HepG2 (cell line): Measurements from ENCODE around the gene ADCY7. TPM values are rescaled to one million over a fixed set of nuclear protein-coding genes. Genes with fewer than 3 reads are reported as not detected.

Source experiments
- ATAC-seq: fragments of 200-7000 bp; cut with Tn5 transposase; 3 replicates; pipeline ENCODE4 v1.9.1; 2020; ENCODE audit warnings: mild to moderate bottlenecking, moderate library complexity
- BruUV-seq: library from RNA; stranded (reverse); fragments of 400-500 nt; replicated peaks from 2 replicates; lab custom pipeline; 2021; lab: Mats Ljungman, UMichigan
- CTCF ChIA-PET: fragments of 300-600 bp; formaldehyde crosslinking; extraction: SDS; loops from one replicate; lab custom pipeline; 2021; ENCODE audit warnings: low total read pairs, inconsistent platforms, low intra/inter-chr PET ratio; lab: Yijun Ruan, JAX
- POLR2A ChIA-PET: fragments of 350-600 bp; sonication (Branson Sonifier 250); formaldehyde crosslinking; loops from one replicate; lab custom pipeline; 2020; ENCODE audit warnings: antibody characterized with exemption, inconsistent platforms; lab: Yijun Ruan, JAX
- DNase-seq: peaks from one replicate; pipeline ENCODE4 v3.0.0-alpha.2; 2015; ENCODE audit warnings: low spot score
- FAIRE-seq: peaks from 3 replicates; lab custom pipeline; 2011; peaks lifted over from hg19 to GRCh38; lab: Jason Lieb, UNC
- H2AFZ ChIP-seq: one replicate; pipeline ENCODE4 v1.6.1; 2011; ENCODE audit warnings: low read length, inconsistent platforms
- H3K27ac ChIP-seq: fragments of 300-600 bp; 3 replicates; pipeline ENCODE4 v1.8.0; 2011; ENCODE audit warnings: mixed run types, mild to moderate bottlenecking, mixed read lengths, low read length, inconsistent platforms; ENCODE audit not compliant: insufficient read depth; ENCODE audit errors: extremely low read length
- H3K27me3 ChIP-seq, 2 experiments: fragments of 200-600 bp in 1 of 2; 2 replicates in 1 of 2; 3 replicates in 1 of 2; pipeline versions ENCODE4 v1.6.0 to v1.8.0; 2011; ENCODE audit warnings: low read length in 2 of 2, mild to moderate bottlenecking in 2 of 2, moderate library complexity in 2 of 2, inconsistent platforms in 1 of 2; ENCODE audit not compliant: insufficient read depth in 2 of 2, control insufficient read depth in 1 of 2
- H3K36me3 ChIP-seq, 2 experiments: fragments of 200-600 bp in 1 of 2; replicated peaks in 1 of 2; 2 replicates in 1 of 2; 3 replicates in 1 of 2; pipeline versions ENCODE4 v1.5.1 to v1.8.0; 2011; ENCODE audit warnings: low read length in 2 of 2, inconsistent platforms in 1 of 2; ENCODE audit not compliant: insufficient read depth in 2 of 2, control insufficient read depth in 1 of 2
- H3K4me1 ChIP-seq: 2 replicates; pipeline ENCODE4 v1.5.1; 2012; ENCODE audit warnings: low read length, inconsistent platforms; ENCODE audit not compliant: insufficient read depth
- H3K4me2 ChIP-seq: 2 replicates; pipeline ENCODE4 v1.6.0; 2011; ENCODE audit warnings: low read depth, low read length, inconsistent platforms
- H3K4me3 ChIP-seq, 3 experiments: fragments of 200-600 bp in 1 of 3; sonication (generic), shearing (Covaris generic) in 1 of 3; replicated peaks in 1 of 3; 2 replicates each; pipeline ENCODE4 v1.5.1; 2011 to 2016; ENCODE audit warnings: low read length in 3 of 3, inconsistent platforms in 2 of 3, low read depth in 2 of 3, mild to moderate bottlenecking in 2 of 3, control low read depth in 1 of 3, mixed read lengths in 1 of 3; ENCODE audit not compliant: insufficient read depth in 1 of 3
- H3K79me2 ChIP-seq: one replicate; pipeline ENCODE4 v1.6.1; 2011; ENCODE audit warnings: low read length, inconsistent platforms; ENCODE audit not compliant: insufficient read depth
- H3K9ac ChIP-seq: 2 replicates; pipeline ENCODE4 v1.6.0; 2011; ENCODE audit warnings: mild to moderate bottlenecking, low read depth, low read length, inconsistent platforms; ENCODE audit not compliant: insufficient read depth
- H3K9me3 ChIP-seq: 2 replicates; pipeline ENCODE4 v1.5.1; 2012; ENCODE audit warnings: mild to moderate bottlenecking, low read length
- H4K20me1 ChIP-seq: 2 replicates; pipeline ENCODE4 v1.6.0; 2011; ENCODE audit warnings: inconsistent platforms, mild to moderate bottlenecking, low read length, moderate library complexity; ENCODE audit not compliant: insufficient read depth
- GABPA ChIP-seq, 2 experiments: IDR thresholded peaks; 2 replicates each; pipeline ENCODE4 v1.6.1; 2011 to 2016; ENCODE audit warnings: low read depth in 2 of 2, low read length in 1 of 2, missing biosample characterization in 1 of 2, missing genetic modification characterization in 1 of 2
- HNF1A ChIP-seq, 2 experiments: sonication (generic) in 1 of 2; formaldehyde crosslinking in 1 of 2; IDR thresholded peaks; 2 replicates each; pipeline versions ENCODE4 v1.4.0 to v1.6.1; 2016 to 2020; ENCODE audit warnings: borderline replicate concordance in 1 of 2, low read depth in 1 of 2, mild to moderate bottlenecking in 1 of 2, missing genetic modification reagents in 1 of 2
- HNF4A ChIP-seq: sonication (generic); formaldehyde crosslinking; IDR thresholded peaks from 2 replicates; pipeline ENCODE4 v1.4.0; 2020; ENCODE audit warnings: missing genetic modification reagents
- SIX4 ChIP-seq: sonication (generic); formaldehyde crosslinking; IDR thresholded peaks from 2 replicates; pipeline ENCODE4 v1.4.0; 2020; ENCODE audit warnings: missing genetic modification reagents
- ZBTB10 ChIP-seq: sonication (generic); formaldehyde crosslinking; IDR thresholded peaks from 2 replicates; pipeline ENCODE4 v1.4.0; 2020; ENCODE audit warnings: missing genetic modification reagents, borderline replicate concordance
- ZNF431 ChIP-seq: sonication (generic); formaldehyde crosslinking; IDR thresholded peaks from 2 replicates; pipeline ENCODE4 v1.9.0; 2022; ENCODE audit warnings: missing genetic modification reagents, low read depth, mild to moderate bottlenecking, borderline replicate concordance
- ZNF768 ChIP-seq: sonication (generic); formaldehyde crosslinking; IDR thresholded peaks from 2 replicates; pipeline ENCODE4 v1.4.0; 2020; ENCODE audit warnings: missing genetic modification reagents
- ZNF792 ChIP-seq: IDR thresholded peaks from 2 replicates; pipeline ENCODE4 v1.6.1; 2016
- ZNF879 ChIP-seq: sonication (generic); formaldehyde crosslinking; IDR thresholded peaks from 2 replicates; pipeline ENCODE4 v1.8.1; 2023; ENCODE audit warnings: missing genetic modification reagents
- ZSCAN21 ChIP-seq: sonication (generic); formaldehyde crosslinking; IDR thresholded peaks from 2 replicates; pipeline ENCODE4 v1.8.0; 2022; ENCODE audit warnings: mild to moderate bottlenecking, missing genetic modification reagents, moderate library complexity, borderline replicate concordance
- WGBS: methylation state at CpG from one replicate; pipeline ENCODE4 v1.1.6; 2017; ENCODE audit warnings: low lambda C conversion rate; 5-methylcytosine and 5-hydroxymethylcytosine counted together
- in situ Hi-C: cut with HindIII; loops from 2 replicates; pipeline ENCODE4 v1.10.0; 2017; ENCODE audit warnings: low pct_unique_long_range_greater_than_20kb; ENCODE audit not compliant: extremely low pct_ligation_motif_present
- intact Hi-C: fragments of 100-400 bp; cut with micrococcal nuclease; formaldehyde crosslinking; loops from one replicate; pipeline ENCODE4 v1.10.0; 2022; ENCODE audit not compliant: unreplicated experiment
- polyA plus RNA-seq, 8 experiments: library from polyadenylated mRNA; depleted of rRNA in 3 of 8; stranded (reverse) in 7 of 8; unstranded in 1 of 8; fragments of >200 nt; fragmentation: Illumina TruSeq in 4 of 8; extraction: Trizol in 4 of 8; gene quantifications; 2 replicates each; pipeline versions ENCODE4 v1.2.1 to v1.2.3, GENCODE V29; 2011 to 2016; ENCODE audit warnings: low read depth in 4 of 8, missing spikeins in 1 of 8, mixed read lengths in 1 of 8; ENCODE audit not compliant: insufficient read depth in 1 of 8
- total RNA-seq, 5 experiments: library from RNA; depleted of rRNA; stranded (reverse); fragments of >200 nt; fragmentation: Illumina TruSeq; extraction: Trizol; gene quantifications; 2 replicates each; pipeline ENCODE4 v1.2.3, GENCODE V29; 2016; ENCODE audit warnings: low read depth in 1 of 5

Gene ADCY7
- total and polyA plus RNA-seq, 2 of the 13 experiments (the other 11 are each of a cell fraction or from before 2014, with no cell fraction given) = 2.2 to 4.3 TPM

- CTCF ChIA-PET = no interaction called here
- WGBS = 66% methylated on average over 9 of the region's 18 CpGs
- Histone ChIP-seq H3K9ac (no peak overlapping the region), H4K20me1 (no peaks in the 10 kb centered on the region), H3K9me3 (no peaks in the 10 kb centered on the region), H3K4me3 (no peak overlapping the region), H3K4me1 (peaks cover 49% of the 10 kb centered on the region), H3K27me3 (peaks cover 0 to 20% of the 10 kb centered on the region in 2 experiments; a peak in 2 of 5 replicates), H3K4me2 (no peak overlapping the region), H2AFZ (no peak overlapping the region), H3K79me2 (no peaks in the 10 kb centered on the region)
- ATAC-seq = no peak
- no TSS peak for BruUV-seq
- no peak for FAIRE-seq
- no peak for DNase-seq
- TF ChIP-seq ZNF768 (peak; percentile 10; the same call in 1 of the 2 replicates), ZNF879 (CRISPR knock-in tag) (no peak), ZNF431 (no peak), GABPA (IDR thresholded peaks at IDR 0.05; ENCODE audit: low read depth, low read length) (0 out of 2 replicates have a peak, but pooled peaks have one; percentile 8), GABPA (CRISPR knock-in tag; IDR thresholded peaks at IDR 0.05; ENCODE audit: low read depth) (no peak)
- TF ChIP-seq, all 625 proteins: peak for 2
- POLR2A ChIA-PET = no interaction called here
- Histone ChIP-seq H3K27ac (no peak overlapping the region), H3K36me3 (no peaks in the 10 kb centered on the region)
- in situ Hi-C loops = no loop called here
- intact Hi-C loops = no loop called here
Measured at GRCh38 chr16:50308237-50308965, 42.0 kb downstream of the ADCY7 start.

DNA sequence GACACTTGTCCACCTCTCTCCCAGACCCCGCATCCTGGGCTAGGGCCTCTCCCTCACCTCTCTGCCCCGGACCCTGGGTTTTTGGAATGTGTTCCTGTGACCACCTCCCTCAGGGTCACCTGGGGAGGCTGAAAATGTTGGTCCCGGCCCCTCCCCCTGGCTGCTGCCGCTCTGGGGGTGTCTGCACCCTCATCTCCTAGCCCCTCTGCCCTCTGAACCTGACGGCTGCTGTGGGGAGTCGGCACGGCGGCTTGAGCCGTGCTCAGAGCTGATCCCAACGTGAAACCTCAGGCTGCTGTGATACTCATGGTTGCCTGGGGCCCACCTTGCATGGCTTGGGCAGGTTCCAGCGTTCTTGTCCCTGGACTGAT lies 42.8 kb downstream of the ADCY7 start:
- Histone ChIP-seq H3K4me1 (peaks cover 49% of the 10 kb centered on the region), H3K27ac (no peak overlapping the region), H3K4me3 (peak overlapping the region in 1 of 3 experiments; percentile 49; a peak in 2 of 6 replicates), H3K36me3 (peaks cover 4% of the 10 kb centered on the region in 2 experiments; a peak in 2 of 5 replicates), H3K9ac (peak overlapping the region; percentile 12; the same call in 1 of the 2 replicates), H2AFZ (no peak overlapping the region), H3K27me3 (peaks cover 0 to 20% of the 10 kb centered on the region in 2 experiments; a peak in 2 of 5 replicates), H3K9me3 (no peaks in the 10 kb centered on the region), H3K79me2 (no peaks in the 10 kb centered on the region), H4K20me1 (no peaks in the 10 kb centered on the region), H3K4me2 (peak overlapping the region; percentile 67)
- POLR2A ChIA-PET = interaction anchor here (0.6 to 2.2 kb wide), 4 partner anchors 12 to 211 kb away, joined by 3 to 12 read pairs (median 6); no protein-coding TSS in a partner anchor
- ATAC-seq = peak; percentile 22
- FAIRE-seq = no peak
- in situ Hi-C loops (no loop called here), intact Hi-C loops (no loop called here)
- 36% methylated on average over 5 of the region's 11 CpGs for WGBS
- CTCF ChIA-PET = no interaction called here
- no peak for DNase-seq
- BruUV-seq = no TSS peak
- no peak for TF ChIP-seq HNF1A (IDR thresholded peaks at IDR 0.05; ENCODE audit: low read depth)
- TF ChIP-seq HNF1A (CRISPR knock-in tag; IDR thresholded peaks at IDR 0.05; ENCODE audit: borderline replicate concordance) = no peak
- no peak for TF ChIP-seq HNF4A (CRISPR knock-in tag)
- no peak for TF ChIP-seq ZSCAN21 (CRISPR knock-in tag)
- TF ChIP-seq ZNF792 (CRISPR knock-in tag) = no peak
- no peak for TF ChIP-seq ZBTB10 (CRISPR knock-in tag)
- TF ChIP-seq SIX4 (CRISPR knock-in tag) = no peak
